ENCODE measurements around the gene TPX2.

- no peak for TF ChIP-seq CTCF (IDR thresholded peaks at IDR 0.05)
- no peak for TF ChIP-seq POLR2A (IDR thresholded peaks at IDR 0.05)
Measured at GRCh38 chr20:31839782-31840487, 100.8 kb downstream of the TPX2 start.
